Activated naive CD4-positive, alpha-beta T cell treated with anti-CD3 and anti-CD28 coated beads, Interleukin-2, amount 10 ng/mL, durations not matched to agents 7 days and 5 days (primary cell): ENCODE data around the gene GUSB.

Experiments
- CTCF ChIA-PET: fragments of 350-600 bp; sonication (Branson Sonifier 250); formaldehyde crosslinking; loops from one replicate; lab custom pipeline; 2021; ENCODE audit warnings: antibody characterized with exemption; lab: Charles Lee
- DNase-seq: peaks from one replicate; pipeline ENCODE4 v3.0.0-alpha.2; 2020
- H3K27ac Mint-ChIP-seq: one replicate; pipeline ENCODE4 v1.8.0; 2021; ENCODE audit warnings: mild to moderate bottlenecking, moderate library complexity, mixed read lengths
- H3K27me3 Mint-ChIP-seq: one replicate; pipeline ENCODE4 v1.8.0; 2021; ENCODE audit warnings: mild to moderate bottlenecking, mixed read lengths
- H3K36me3 Mint-ChIP-seq: one replicate; pipeline ENCODE4 v1.8.0; 2021; ENCODE audit warnings: mixed read lengths
- H3K4me1 Mint-ChIP-seq: one replicate; pipeline ENCODE4 v1.8.0; 2021; ENCODE audit warnings: mixed read lengths
- H3K4me3 Mint-ChIP-seq: one replicate; pipeline ENCODE4 v1.8.0; 2021; ENCODE audit warnings: mild to moderate bottlenecking, moderate library complexity, mixed read lengths
- H3K9me3 Mint-ChIP-seq: one replicate; pipeline ENCODE4 v1.8.0; 2021; ENCODE audit warnings: mixed read lengths

GUSB gene

DNA sequence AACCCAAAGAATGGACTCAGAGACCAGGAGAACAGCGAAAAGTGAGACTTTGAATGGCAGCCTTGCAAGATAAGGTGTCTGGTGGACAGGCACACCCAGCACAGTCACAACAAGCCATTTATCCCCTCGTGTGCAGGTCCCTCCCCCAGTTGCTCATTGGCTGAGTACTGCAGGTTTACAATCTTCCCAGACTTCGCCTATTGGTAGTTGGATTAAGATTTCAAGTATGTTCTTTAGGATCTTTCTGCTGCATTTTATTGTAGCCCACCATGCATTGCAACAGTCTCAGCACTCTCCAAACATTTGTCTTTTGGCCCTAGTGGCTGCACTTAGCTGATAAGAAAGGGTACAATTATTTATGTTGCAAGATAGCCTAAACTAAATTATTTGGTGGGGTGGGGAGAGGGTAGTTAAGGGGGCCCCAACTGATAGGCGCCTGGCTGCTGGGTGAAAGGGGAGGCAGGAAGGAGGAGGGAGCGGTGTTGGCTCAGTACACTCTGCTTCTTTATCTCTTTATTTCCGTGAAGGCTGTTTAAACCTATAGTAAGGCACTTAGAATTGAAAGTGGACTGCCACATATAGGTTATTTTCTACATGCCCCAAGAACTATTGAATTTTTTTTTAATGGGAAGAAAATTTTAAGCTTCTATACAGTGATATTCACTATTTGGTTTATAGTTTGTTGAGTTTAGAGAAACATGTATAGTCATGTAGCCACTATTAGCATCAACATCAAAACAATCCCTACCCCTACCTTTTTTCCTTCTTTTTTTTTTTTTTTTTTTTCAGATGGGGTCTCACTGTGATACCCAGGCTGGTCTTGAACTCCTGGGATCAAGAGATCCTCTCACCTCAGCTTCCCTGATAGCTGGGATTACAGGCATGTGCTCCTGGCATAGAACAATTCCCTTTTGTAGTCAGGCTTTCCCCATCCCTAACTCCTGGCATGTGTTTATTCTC, 54.2 kb downstream of the GUSB start:
- CTCF ChIA-PET = no interaction called here
- H3K9me3 Mint-ChIP-seq = no peaks in the 10 kb centered on the region
- H3K36me3 Mint-ChIP-seq = peaks cover 4% of the 10 kb centered on the region
- no peak overlapping the region for H3K4me3 Mint-ChIP-seq
- H3K27ac Mint-ChIP-seq = no peak overlapping the region
- H3K27me3 Mint-ChIP-seq = no peaks in the 10 kb centered on the region
- no peak for DNase-seq
- H3K4me1 Mint-ChIP-seq = no peaks in the 10 kb centered on the region

DNA sequence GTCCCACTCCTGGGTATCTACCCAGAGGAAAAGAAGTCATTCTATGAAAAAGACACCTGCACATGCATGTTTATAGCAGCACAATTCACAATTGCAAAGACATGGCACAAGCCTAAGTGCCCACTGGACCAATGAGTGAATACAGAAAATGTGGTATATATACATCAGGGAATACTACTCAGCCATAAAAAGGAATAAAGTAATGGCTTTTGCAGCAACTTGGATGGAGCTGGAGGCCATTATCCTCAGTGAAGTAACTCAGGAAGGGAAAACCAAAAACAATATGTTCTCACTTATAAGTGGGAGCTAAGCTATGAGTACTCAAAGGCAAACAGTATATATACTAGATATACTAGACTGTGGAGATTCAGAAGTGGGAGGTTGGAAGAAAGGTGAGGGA, 55.4 kb downstream of the GUSB start:
- CTCF ChIA-PET = no interaction called here
- Mint-ChIP-seq H3K9me3 (no peaks in the 10 kb centered on the region), H3K27ac (no peak overlapping the region), H3K4me1 (no peaks in the 10 kb centered on the region), H3K27me3 (no peaks in the 10 kb centered on the region), H3K4me3 (no peak overlapping the region), H3K36me3 (peaks cover 2% of the 10 kb centered on the region)
- DNase-seq = no peak

DNA sequence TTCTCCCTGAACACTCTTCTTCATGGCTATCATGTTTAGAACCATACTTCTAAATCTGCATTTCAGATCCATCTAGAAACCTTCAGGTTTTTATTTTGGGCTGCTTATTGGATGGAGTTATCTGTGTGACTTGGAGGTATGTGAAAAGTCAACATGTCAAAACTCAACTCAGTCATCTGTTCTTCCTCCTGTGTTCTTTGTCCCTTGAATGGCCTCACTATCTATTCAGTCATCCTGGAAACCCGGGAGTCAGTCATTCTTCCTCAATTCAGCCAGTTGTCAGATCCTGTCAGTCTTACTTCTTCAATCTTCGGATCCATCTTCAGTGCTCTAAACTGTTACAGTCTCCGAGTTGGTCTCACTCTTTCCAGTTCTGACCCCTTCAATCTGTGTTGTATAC, 57.0 kb downstream of the GUSB start:
- peaks cover 4% of the 10 kb centered on the region for H3K36me3 Mint-ChIP-seq
- H3K4me1 Mint-ChIP-seq = no peaks in the 10 kb centered on the region
- no peaks in the 10 kb centered on the region for H3K9me3 Mint-ChIP-seq
- H3K4me3 Mint-ChIP-seq = no peak overlapping the region
- no peaks in the 10 kb centered on the region for H3K27me3 Mint-ChIP-seq
- no peak for DNase-seq
- H3K27ac Mint-ChIP-seq = no peak overlapping the region
- CTCF ChIA-PET = no interaction called here

DNA sequence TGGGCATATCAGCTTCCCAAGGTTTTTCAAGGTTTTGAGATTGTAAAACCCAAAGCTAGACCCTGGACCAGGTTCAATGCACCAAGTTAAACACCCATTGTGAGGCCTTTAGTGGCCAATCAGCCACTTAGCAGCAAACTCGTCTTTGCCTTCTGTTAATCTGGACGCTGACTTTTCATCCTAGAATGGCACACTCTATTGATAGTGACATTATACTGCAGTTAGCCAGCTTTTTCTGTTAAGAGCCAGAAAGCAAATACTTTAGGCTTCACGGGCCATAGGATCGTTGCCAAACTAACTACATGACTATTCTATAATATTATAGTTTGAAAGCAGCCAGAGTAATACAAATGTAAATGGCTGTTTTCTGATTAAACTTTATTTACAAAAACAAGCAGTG, 57.8 kb downstream of the GUSB start:
- H3K27ac Mint-ChIP-seq = no peak overlapping the region
- H3K4me3 Mint-ChIP-seq = no peak overlapping the region
- no peaks in the 10 kb centered on the region for H3K27me3 Mint-ChIP-seq
- no peak for DNase-seq
- no peaks in the 10 kb centered on the region for H3K4me1 Mint-ChIP-seq
- no peaks in the 10 kb centered on the region for H3K9me3 Mint-ChIP-seq
- peaks cover 6% of the 10 kb centered on the region for H3K36me3 Mint-ChIP-seq
- CTCF ChIA-PET = no interaction called here

DNA sequence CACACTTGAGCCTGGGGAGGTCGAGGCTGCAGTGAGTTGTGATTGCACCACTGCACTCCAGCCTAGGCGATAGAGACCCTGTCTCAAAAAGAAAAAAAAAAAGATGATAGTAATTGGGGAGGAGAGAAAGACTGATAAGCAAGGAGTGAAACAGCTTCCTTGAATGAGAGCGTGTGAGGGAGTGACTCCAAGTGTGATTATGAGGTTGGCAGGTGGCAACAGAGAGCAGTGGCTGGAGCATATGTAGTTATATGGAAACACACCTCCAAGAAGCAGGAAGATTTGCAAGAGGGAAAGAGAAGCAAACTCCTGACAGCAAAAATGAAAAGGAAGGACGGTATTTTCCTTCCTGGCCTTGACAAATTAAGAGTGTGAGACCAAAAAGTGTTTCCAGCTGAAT, 58.7 kb downstream of the GUSB start:
- no peak overlapping the region for H3K27ac Mint-ChIP-seq
- no peaks in the 10 kb centered on the region for H3K9me3 Mint-ChIP-seq
- no peaks in the 10 kb centered on the region for H3K27me3 Mint-ChIP-seq
- H3K4me3 Mint-ChIP-seq = no peak overlapping the region
- H3K36me3 Mint-ChIP-seq = peaks cover 8% of the 10 kb centered on the region
- no peaks in the 10 kb centered on the region for H3K4me1 Mint-ChIP-seq
- CTCF ChIA-PET = no interaction called here
- no peak for DNase-seq

DNA sequence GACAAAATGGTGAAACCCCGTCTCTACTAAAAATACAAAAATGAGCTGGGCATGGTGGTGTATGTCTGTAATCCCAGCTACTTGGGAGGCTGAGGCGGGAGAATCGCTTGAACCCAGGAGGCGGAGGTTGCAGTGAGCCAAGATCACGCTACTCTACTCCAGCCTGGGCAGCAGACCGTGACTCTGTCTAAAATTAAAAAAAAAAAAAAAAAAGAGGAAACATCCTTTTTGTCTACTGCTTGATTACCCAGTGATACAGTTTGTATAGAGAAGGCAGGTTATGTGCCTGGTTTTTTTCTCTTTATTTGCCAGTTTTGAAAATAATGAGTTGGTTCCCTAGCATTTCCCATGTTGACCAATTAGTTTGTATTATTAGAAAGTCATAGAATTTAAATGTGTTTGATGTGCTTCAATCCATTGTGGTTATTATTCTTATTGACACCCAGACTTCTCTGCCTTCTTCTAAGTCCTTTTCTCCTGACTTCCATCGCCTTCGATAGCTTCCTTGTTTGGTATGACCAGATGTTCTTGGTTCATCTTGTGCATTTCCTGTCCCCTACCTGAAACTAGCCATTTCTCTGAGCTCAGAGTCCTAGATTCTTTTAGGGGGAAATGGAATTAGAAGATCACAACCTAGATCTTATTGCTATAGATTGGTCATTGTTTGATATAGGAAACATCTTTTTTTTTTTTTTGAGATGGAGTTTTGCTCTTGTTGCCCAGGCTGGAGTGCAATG, 65.9 kb downstream of the GUSB start:
- no peak for DNase-seq
- Mint-ChIP-seq H3K4me1 (peaks cover 3% of the 10 kb centered on the region), H3K27me3 (no peaks in the 10 kb centered on the region), H3K9me3 (no peaks in the 10 kb centered on the region), H3K36me3 (peaks cover 8% of the 10 kb centered on the region), H3K27ac (no peak overlapping the region), H3K4me3 (no peak overlapping the region)
- CTCF ChIA-PET = no interaction called here

DNA sequence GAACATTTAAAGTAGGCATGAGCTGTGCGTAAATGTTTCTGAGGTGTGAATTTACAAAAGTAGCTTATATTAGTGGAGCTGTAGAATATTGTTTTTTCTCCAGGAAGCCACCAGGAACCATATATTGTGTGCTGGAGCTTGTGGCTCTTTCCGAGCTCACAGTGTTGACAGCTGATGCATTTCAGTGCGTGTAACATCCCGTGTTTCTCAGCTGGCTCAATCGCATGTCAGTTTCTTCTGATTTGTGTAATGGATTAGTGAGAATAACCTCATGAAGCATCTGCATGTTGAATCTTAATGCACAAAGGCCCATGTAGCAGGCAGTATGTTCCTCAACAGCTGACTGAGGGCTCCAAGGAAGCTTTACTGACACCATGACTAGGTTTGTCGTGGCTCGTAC, 69.8 kb downstream of the GUSB start:
- H3K27me3 Mint-ChIP-seq = no peaks in the 10 kb centered on the region
- no peak overlapping the region for H3K27ac Mint-ChIP-seq
- no peaks in the 10 kb centered on the region for H3K9me3 Mint-ChIP-seq
- peaks cover 3% of the 10 kb centered on the region for H3K36me3 Mint-ChIP-seq
- H3K4me1 Mint-ChIP-seq = peaks cover 3% of the 10 kb centered on the region
- no peak for DNase-seq
- H3K4me3 Mint-ChIP-seq = no peak overlapping the region
- CTCF ChIA-PET = no interaction called here
